OCI-M2 (cell line): ENCODE results near the gene COL13A1.

Experiments
- DNase-seq: peaks from one replicate; lab custom pipeline; 2025; ENCODE audit not compliant: unreplicated experiment; lab: John Stamatoyannopoulos, UW

Gene COL13A1

DNA sequence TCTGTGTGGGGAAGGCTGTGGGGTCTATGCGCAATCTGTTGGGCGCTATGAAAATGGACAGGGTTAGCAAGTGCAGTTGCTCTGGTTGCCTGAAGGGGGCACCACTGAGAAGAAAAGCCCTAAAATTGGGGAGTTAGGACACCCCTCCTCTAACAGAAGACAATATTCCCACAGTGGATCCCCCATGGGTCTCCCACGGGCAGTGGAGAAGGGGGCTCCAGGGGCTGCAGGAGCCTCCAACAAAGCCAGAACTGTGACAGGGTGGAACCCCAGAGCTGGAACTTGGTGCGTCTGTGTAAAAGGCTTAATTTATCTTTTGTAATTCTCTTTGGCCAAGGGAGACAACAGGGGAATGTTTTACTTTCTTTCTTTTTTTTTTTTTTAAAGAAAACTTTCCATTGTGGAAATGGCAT, 12.5 kb upstream of the COL13A1 start:
- no peak for DNase-seq

DNA sequence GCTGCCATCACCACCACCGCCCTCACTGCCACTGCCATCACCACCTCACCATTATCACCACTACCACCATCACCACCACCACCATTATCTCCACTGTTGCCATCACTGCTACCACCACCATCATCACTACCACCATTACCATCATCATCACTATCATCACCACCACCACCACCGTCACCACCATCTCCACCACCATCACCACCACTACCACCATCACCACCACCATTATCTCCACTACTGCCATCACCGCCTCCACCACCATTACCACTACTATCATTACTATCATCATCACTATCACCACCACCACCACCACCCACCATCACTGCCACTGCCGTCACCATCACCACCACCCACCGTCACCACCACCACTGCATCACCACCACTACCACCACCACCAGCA, 9.9 kb upstream of the COL13A1 start:
- DNase-seq, result no peak

DNA sequence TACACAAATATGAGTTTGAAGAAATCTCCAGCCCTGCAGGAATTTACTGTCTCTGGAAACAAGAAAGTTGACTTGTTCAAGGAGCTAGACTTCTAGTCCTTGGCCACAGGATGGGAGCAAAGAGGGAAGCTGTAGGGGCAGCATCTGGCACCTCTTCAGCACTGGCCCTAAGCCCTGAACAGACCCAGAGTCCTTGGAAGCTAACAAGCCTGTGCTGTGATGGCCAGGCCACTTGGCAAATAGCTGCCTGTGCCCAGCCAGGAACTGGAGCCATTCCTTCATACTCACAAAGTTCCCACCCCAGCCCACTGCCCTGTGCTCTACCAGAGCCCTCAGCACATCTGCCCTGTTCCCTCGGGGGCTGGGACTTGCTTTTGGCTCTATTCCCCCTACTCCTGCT, 9.4 kb upstream of the COL13A1 start:
- DNase-seq, result no peak

DNA sequence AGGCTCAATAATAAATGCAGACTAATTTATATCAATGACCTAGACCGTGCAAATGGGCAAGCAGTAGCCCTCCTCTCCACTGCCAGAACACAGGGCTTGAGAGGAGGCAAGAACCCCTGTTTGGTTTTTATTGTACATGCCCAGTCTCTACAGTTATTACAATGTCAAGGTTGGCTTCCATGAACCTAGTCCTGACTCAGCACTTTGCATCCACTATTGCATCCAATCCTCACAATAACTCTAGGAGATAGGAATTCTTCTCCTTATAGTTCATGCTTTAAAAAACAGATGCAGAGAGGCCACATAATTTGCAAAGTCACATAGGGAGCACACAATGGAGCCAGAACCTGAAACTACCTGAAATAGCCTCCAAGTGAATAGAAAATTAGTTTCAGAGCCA, 7.0 kb upstream of the COL13A1 start:
- no peak for DNase-seq

DNA sequence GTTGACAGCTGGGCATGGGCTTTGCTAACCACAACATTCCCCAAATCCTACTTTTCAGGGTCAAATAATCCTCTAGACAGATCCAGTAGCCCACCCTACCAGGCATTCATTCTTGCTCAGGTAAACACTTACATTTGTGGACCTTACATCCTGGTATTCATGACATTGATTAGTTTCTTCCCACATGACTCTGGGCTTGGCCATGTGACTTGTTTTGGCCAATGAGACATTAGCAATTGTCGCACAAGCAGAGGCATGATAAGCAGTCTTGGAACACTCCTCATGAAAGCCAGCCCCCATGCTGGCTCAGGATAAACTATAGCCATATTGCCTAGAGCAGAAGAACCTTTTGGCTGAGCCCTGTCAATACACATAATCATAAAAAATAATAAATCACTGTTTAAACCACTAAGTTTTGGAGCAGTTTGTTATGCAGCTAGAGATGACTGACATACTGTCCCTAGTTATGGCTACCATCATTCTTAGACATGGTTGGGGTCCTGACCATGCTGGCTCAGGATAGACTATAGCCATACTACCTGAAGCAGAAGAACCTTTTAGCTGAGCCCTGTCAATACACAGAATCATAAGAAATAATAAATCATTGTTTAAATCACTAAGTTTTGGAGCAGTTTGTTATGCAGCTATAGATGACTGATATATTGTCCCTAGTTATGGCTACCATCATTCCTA, 6.3 kb upstream of the COL13A1 start:
- DNase-seq, result no peak

DNA sequence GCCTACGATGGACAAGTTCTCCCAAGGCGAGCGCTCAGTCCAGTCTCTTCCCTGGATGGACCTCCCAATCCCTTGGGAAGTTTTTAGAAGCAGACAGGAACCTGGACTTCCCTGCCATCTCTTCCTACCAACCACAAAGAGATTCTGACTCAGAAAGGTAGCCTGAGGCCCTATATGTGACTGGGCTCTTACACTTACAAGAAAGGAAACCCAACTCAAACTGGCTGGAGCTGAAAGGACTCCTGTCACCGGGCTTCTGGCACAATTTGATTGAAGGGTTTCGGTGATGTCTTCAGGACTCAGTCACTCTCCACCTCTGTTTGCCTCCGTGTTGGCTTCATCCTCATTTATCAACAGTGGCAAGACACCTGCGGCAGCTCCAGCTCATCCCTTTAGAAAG, 3.7 kb upstream of the COL13A1 start:
- no peak for DNase-seq

DNA sequence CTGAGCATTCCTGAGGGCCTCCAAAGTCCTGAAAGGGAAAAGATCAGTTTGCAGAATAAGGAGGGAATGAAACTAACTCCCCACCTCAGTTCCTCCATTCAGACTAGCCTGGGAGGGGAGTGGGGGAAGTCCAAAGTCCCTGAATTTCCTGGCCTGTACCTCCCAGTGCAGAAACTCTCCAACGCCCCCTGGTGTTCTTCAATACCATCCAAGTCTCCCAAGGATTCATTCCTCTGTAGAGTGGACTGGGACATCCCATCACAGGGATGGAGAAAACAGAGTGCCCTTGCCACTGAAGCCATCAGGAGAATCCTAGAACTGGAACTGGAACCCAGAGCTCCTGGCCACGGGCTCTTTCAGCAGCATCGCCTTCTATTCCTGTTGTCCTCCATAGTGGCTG, 1.6 kb upstream of the COL13A1 start:
- DNase-seq, result no peak

DNA sequence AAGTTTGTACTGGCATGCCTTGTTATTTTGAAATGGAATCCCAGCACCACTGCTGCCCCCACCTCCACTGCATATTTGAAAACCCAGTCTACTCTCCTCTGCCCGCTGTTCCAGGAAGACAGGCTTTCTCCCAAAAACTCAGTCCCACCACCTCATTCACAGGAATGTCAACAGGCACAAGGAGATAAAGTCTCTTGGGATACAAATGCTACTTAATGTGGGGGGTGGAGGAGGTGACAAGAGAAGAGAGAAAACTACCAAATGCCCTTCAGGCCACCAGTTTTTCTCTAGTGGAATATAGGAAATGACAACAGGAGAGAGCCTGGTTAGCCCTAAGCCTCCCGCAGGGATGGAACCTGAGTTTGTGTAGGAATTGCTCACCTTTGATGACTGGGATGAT, 1.0 kb upstream of the COL13A1 start:
- DNase-seq, result no peak

DNA sequence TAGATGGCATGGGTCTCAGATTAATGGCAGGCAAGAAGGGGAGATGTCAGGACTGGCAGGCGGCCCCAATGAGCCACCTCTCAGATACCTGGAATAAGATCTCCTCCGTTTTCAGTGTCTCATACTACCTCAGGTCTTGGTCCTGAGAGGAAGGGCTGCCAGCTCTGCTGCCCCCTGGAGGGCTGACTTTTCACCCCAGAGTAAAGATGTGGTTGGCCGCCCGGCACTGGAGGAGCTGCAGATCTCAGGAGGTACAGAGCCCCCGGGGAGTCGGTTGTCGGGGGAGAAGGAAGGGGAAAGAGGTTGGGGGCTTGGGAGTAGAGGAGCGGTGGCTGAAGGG, 642 bp upstream of the COL13A1 start:
- no peak for DNase-seq

DNA sequence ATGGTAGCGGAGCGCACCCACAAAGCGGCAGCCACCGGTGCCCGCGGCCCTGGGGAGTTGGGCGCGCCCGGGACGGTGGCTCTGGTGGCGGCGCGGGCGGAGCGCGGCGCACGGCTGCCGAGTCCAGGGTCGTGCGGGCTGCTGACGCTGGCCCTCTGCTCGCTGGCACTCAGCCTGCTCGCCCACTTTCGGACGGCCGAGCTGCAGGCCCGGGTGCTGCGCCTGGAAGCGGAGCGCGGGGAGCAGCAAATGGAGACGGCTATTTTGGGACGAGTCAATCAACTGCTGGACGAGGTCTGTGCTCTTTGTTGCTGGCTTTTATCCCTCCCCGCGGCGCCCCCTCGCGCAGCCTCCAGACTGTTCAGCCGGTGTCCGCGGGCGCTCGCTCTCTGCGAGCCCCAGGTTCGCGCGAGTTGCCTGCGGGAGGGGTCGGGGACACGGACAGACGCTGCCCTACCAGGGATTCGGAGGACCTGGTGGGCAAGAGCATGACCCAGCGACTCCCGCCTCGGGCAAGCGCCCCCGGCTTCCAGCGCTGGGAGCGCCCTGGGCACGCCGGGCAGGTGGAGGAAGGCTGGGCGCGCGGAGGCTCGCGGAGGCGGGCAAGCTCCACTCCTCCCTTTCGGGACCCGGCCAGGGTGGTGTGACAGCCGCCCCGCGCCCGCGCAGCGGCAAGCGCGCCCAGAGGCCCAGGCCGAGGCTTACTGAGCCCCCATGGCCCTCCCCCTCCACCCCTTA, 887 bp downstream of the COL13A1 start:
- DNase-seq, result no peak

DNA sequence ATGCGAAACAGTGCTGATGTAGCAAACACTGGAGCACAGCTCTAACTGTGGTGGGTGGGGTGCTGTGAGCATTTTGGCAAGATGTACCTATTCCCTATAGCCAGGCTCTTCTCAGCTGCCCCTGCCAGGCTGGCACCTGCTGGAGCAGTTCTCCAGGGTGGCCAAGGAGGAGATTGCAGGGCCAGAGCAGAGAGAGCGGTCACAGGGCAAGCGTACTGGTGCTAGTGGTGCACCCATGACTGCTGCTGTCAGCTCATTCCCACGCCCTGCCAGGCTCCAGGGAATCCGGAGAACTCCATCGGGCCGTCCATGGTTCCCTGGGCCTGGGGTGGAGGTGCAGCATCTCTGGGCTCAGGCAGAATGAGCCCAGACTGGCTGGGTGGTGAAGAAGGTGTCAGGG, 2.1 kb downstream of the COL13A1 start:
- DNase-seq, result no peak

DNA sequence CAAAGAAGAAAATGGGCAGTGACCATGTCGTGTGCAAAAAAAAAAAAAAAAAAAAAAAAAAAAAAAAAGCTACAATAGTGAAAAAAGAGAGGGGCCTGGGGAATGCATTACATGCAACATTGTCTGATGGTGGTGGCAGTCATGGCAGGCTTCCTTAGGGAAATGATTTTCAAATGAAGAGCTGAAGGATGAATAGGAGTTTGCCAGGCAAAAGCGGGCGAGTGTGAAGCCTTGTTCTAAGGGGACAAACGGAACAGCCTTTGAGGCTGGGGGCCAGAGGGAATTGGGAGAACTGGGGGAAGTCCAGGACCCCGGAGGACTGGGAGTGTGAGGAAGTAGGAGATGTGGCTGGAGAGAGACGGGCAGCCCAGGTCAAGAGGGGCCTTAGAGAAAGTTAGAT, 3.1 kb downstream of the COL13A1 start:
- no peak for DNase-seq

DNA sequence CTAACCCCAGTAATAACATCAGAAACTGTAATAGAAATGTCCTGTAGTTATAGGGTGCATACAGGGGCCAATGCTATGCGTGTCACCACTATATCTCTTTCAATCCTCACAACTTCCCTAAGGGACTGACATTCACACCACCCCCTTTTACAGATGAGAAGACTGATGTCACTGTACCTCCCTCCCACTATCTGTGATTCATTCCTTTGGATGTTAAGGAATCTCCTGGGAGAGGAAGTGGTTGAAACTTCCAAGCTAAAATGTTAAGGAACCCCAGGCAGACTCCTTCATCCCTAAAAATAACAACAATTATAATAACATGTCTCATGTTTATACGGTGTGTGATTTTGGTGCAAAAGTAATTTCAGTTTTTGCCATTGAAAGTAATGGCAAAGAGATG, 5.4 kb downstream of the COL13A1 start:
- DNase-seq, result no peak

DNA sequence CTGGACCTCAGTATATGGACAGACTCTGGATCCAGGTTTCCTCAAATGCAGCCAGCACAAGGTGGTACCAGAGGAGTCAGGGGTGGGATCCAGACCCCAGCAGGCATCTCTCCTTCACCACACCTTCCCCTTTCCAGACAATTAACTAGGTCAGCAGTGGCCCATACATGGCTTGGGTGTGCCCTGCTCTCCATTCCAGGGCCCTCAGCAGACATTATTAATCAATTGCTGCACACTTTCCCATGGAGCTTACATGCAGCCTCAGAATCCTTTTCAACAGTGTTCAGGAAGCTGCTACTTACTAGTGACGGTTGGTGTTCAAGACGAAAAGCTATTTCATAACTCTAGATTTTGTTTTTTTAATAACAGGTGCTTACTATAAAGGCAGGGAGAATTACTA, 6.0 kb downstream of the COL13A1 start:
- DNase-seq, result no peak

DNA sequence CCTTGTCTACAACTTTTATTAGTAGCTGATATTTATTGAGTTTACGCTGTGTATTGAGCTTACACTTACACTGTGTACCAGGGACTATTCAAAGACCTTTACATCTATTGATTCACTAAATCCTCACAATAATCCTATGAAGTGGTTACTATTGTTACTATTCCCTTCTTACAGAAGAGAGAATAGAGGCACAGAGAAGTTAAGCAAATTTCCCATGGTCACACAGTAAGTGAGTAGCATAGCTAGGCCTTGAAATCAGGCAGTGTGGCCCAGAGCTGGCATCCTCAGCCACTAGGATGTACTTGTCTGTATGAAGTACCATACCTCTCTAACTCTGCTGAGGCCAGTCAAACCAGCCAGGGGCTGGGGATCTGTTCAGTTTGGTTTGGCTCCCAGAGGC, 7.6 kb downstream of the COL13A1 start:
- DNase-seq, result no peak

DNA sequence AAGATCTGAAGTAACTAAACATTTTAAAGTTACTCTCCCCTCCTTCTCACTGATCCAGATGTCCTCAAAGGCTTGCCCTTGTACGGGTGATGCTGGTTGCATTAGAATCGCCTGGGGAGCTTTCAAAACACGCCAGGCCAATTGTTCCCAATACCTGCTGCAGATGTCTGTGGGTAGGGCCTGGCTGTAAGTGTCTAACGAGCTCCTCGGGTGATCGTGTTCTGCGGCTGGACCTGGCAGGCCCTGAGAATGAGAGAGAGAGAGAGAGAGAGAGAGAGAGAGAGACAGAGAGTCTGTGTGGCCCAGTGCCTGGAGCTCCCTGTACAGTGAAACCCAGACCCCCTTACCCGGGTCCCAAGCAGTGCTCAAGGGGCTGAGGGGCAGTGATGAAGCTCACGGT, 8.4 kb downstream of the COL13A1 start:
- no peak for DNase-seq

DNA sequence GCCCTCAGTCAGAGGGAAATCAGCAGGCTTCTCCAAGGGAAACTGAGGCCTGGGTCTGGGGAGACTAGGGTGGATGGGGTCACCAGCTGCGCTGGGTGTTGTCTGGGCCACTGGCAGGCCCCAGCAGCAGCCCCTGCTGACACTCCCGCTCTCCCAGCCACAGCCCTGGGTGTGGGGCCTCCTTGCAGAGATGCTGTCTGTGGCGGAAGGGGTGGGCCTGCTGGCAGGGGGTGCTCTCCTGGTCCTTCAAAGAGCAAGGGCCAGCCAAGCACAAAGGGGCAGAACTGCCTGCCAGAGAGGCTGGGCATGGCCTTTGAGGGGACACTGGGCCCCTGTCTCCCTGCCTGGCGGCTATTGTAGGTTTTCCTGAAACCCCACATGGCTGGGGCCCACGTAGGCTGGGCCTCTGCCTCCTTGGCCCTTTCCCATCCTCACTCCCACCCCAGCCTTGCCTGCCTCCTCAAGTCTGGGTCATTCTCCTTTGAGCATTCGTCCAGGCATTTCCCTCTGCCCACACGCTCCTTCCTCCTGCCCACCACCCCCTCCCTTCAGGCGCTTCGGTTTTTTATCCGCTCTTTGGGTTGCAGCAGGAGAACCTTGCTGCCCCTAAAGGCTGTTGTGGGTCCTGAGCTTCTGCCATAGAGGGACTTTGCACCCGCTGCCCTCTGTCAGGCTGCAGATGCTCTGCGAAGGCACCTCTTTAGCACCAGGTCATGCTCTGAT, 9.1 kb downstream of the COL13A1 start:
- no peak for DNase-seq

DNA sequence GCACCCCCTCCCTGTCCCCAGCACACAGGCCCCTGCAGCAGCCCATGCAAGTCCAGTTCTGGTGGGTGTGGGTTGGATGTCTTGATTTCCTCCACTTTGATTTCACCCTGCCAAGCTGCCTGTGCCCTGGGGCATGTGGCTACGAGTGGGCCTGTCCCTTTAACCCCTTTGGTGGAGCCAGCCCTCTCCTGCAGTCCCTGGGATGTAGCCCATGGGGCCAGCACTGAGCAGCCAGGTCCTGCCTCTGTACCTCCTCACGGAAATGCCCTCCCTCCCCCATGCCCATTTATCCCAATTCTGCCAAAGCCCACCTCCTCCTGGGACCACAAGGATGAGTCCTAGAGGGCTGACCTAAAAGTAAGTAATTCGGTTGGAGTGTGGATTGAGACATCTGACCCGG, 11.9 kb downstream of the COL13A1 start:
- no peak for DNase-seq

DNA sequence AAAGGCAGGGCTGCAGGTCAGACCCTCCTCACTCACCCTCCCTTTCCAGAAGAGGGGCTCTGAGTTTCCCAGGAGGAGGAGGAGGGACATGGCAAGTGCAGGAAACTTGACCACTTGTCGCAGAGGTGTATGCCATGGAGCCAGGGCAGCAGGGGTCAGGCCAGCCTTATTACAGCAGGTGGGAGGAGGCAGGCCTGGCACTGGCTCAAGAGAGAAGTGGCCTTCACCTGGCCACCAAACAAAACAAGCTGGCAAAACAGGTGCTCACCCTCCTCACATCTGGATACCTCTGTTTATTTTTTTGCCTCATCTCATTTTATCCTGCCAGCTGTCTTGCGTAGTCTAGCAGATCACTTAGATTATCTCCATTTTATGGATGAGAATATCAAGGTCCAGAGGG, 12.5 kb downstream of the COL13A1 start:
- no peak for DNase-seq

DNA sequence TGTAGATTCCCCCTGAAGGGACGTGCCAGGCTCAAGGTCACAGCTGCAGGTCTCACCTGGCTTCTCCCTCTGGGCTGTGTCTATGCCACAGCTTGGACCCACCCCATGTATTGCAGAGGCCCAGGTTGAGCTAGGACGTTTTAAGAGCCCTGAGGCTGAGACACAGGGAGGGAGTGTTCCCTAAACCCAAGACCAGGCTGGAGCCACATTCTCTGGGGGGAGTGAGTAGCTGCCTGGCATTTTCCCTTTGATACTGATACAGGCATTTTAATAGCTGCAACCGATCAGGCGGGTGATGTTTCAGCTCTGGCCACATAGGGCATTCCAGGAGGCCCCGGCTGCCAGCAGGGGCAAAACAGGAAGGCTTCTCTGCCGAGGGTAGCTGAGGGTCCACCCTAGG, 13.4 kb downstream of the COL13A1 start:
- no peak for DNase-seq

DNA sequence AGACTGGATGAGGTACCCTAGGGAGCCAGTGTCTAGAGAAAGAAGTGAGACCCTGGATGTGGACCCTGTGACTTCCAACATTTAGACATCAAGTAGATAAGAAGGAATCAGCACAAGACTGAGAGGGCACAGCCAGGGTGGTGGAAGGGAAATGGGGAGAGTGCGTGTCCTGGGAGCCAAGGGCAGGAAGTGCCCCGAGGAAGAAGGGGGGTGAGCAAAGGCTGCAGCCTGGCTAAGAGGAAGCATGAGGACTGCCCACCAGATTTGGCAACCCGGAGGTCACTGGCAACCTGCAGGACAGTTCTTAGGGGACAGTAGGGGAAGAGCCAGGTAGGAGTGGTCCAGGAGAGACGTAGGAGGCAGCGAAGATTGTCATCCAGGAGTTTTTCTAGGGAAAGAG, 14.8 kb downstream of the COL13A1 start:
- no peak for DNase-seq

DNA sequence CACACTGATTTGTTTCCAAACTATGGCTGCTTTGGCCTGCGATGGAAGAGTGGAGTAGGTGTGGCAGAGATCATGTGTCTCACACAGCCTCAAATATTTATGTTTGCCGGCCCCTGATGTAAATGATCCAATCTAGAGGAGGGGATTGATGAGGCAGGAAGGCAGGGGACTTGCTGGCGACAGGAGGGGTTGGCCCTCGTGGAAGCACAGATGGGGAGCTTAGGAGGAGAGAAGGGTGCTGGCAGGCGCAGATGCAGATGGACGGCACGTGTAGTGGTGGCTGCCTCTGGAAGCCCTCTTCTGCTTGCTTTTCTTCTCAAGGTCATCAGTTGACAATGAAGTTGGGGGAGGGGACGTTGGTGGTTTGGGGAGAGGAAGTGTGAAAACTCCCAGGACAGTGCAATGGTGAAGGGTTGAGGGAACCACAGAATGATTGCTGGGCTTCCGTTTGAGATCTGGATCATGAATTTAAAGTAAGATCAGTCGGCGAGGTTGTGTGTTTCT, 15.4 kb downstream of the COL13A1 start:
- DNase-seq, result no peak
